Neural progenitor cell (in vitro differentiated cells): Measurements from ENCODE around the gene RCOR1.

Experiments
- EZH2 ChIP-seq: fragments of 200-600 bp; sonication (generic); IDR thresholded peaks from 2 replicates; pipeline ENCODE4 v1.6.1; 2017; ENCODE audit warnings: antibody characterized with exemption, mild to moderate bottlenecking, moderate library complexity
- EZH2phosphoT487 ChIP-seq: fragments of 200-600 bp; sonication (generic); IDR thresholded peaks from 2 replicates; pipeline ENCODE4 v1.6.1; 2017; ENCODE audit warnings: antibody characterized with exemption
- TF ChIP-seq, protein P1 (sequence below): fragments of 200-600 bp; sonication (generic); IDR thresholded peaks from 2 replicates; pipeline ENCODE4 v1.5.1; 2017; ENCODE audit warnings: antibody characterized with exemption, mild to moderate bottlenecking

DNA sequence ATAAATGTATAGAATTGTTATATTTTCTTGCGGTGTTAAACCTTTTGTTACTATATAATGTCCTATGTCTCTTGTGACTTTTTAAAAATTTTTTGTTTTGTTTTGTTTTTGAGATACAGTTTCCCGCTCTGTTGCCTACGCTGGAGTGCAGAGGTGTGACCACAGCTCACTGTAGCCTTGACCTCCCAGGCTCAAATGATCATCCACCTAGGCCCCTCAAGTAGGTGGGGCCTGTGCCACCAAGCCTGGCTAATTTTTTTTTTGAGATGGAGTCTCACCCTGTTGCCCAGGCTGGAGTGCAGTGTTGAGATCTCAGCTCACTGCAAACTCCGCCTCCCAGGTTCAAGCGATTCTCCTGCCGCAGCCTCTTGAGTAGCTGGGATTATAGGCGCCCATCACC is 26.5 kb upstream of the RCOR1 start:
- TF ChIP-seq, protein P1, sequence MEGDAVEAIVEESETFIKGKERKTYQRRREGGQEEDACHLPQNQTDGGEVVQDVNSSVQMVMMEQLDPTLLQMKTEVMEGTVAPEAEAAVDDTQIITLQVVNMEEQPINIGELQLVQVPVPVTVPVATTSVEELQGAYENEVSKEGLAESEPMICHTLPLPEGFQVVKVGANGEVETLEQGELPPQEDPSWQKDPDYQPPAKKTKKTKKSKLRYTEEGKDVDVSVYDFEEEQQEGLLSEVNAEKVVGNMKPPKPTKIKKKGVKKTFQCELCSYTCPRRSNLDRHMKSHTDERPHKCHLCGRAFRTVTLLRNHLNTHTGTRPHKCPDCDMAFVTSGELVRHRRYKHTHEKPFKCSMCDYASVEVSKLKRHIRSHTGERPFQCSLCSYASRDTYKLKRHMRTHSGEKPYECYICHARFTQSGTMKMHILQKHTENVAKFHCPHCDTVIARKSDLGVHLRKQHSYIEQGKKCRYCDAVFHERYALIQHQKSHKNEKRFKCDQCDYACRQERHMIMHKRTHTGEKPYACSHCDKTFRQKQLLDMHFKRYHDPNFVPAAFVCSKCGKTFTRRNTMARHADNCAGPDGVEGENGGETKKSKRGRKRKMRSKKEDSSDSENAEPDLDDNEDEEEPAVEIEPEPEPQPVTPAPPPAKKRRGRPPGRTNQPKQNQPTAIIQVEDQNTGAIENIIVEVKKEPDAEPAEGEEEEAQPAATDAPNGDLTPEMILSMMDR: no peak
- TF ChIP-seq EZH2phosphoT487 (no peak), EZH2 (no peak)
